CD14-positive monocyte (primary cell): ENCODE data around the gene ANTXR2. TPM values are rescaled to one million over a fixed set of nuclear protein-coding genes. Genes with fewer than 3 reads are reported as not detected.
"Not testable (repeated sequence)": the region's sequence is repeated elsewhere in the genome, so short reads cannot be mapped to it uniquely, and the experiment has no call there.

ENCODE experiments used
- DNase-seq, 3 donors: peaks; one replicate each; pipeline ENCODE4 v3.0.0-alpha.2; 2011 to 2022
- H2AFZ ChIP-seq: 2 replicates; pipeline ENCODE4 v1.6.0; 2012; ENCODE audit warnings: mild to moderate bottlenecking, low read depth, low read length, inconsistent platforms; ENCODE audit not compliant: insufficient read depth, poor library complexity, severe bottlenecking
- H3K27ac ChIP-seq, 2 donors: 1 replicate in 1 of 2; 2 replicates in 1 of 2; pipeline ENCODE4 v1.5.1; 2012 to 2013; ENCODE audit warnings: low read length in 2 of 2, control low read depth in 1 of 2, inconsistent platforms in 1 of 2, low read depth in 1 of 2, mild to moderate bottlenecking in 1 of 2
- H3K27me3 ChIP-seq, 2 donors: one replicate each; pipeline versions ENCODE4 v1.6.0 to v1.6.1; 2011 to 2013; ENCODE audit warnings: low read length in 2 of 2; ENCODE audit not compliant: control insufficient read depth in 2 of 2, insufficient read depth in 2 of 2
- H3K36me3 ChIP-seq, 2 donors: replicated peaks in 1 of 2; 1 replicate in 1 of 2; 2 replicates in 1 of 2; pipeline versions ENCODE4 v1.5.1 to v1.6.1; 2012 to 2013; ENCODE audit warnings: low read length in 2 of 2, control low read depth in 1 of 2, inconsistent platforms in 1 of 2, mild to moderate bottlenecking in 1 of 2; ENCODE audit not compliant: insufficient read depth in 2 of 2, control insufficient read depth in 1 of 2
- H3K4me1 ChIP-seq, 2 donors: 1 replicate in 1 of 2; 2 replicates in 1 of 2; pipeline versions ENCODE4 v1.5.1 to v1.6.1; 2012 to 2013; ENCODE audit warnings: low read length in 2 of 2, control low read depth in 1 of 2, inconsistent platforms in 1 of 2, mild to moderate bottlenecking in 1 of 2, moderate library complexity in 1 of 2; ENCODE audit not compliant: insufficient read depth in 2 of 2, control insufficient read depth in 1 of 2
- H3K4me2 ChIP-seq: replicated peaks from 2 replicates; pipeline ENCODE3; 2012; ENCODE audit warnings: low read length, moderate library complexity, mild to moderate bottlenecking; ENCODE audit not compliant: poor library complexity, severe bottlenecking; ENCODE audit errors: extremely low read depth
- H3K4me3 ChIP-seq, 3 experiments: fragments of 200-600 bp in 1 of 3; sonication (generic) in 1 of 3; replicated peaks in 1 of 3; 1 replicate in 2 of 3; 2 replicates in 1 of 3; pipeline ENCODE4 v1.5.1; 2011 to 2013; ENCODE audit warnings: low read length in 3 of 3, mild to moderate bottlenecking in 3 of 3, control low read depth in 2 of 3, low read depth in 2 of 3, inconsistent platforms in 1 of 3, moderate library complexity in 1 of 3
- H3K79me2 ChIP-seq: 2 replicates; pipeline ENCODE4 v1.6.0; 2012; ENCODE audit warnings: mild to moderate bottlenecking, control low read depth, inconsistent platforms, low read length, moderate library complexity; ENCODE audit not compliant: insufficient read depth
- H3K9ac ChIP-seq: 2 replicates; pipeline ENCODE4 v1.6.0; 2017; ENCODE audit warnings: low read length, mild to moderate bottlenecking; ENCODE audit not compliant: insufficient read depth, poor library complexity, severe bottlenecking
- H3K9me3 ChIP-seq, 2 donors: replicated peaks in 1 of 2; 1 replicate in 1 of 2; 2 replicates in 1 of 2; pipeline versions ENCODE4 v1.5.1 to v1.6.1; 2012 to 2013; ENCODE audit warnings: low read length in 2 of 2, control low read depth in 1 of 2; ENCODE audit not compliant: control insufficient read depth in 1 of 2, insufficient read depth in 1 of 2
- H4K20me1 ChIP-seq: 2 replicates; pipeline ENCODE4 v1.6.0; 2012; ENCODE audit warnings: mild to moderate bottlenecking, low read length, control low read depth, moderate library complexity; ENCODE audit not compliant: insufficient read depth
- H3K27ac Mint-ChIP-seq, 7 donors: one replicate each; pipeline ENCODE4 v1.8.0; 2020; ENCODE audit warnings: mild to moderate bottlenecking in 7 of 7, mixed read lengths in 7 of 7, moderate library complexity in 6 of 7, inconsistent platforms in 2 of 7
- H3K27me3 Mint-ChIP-seq, 3 donors: one replicate each; pipeline ENCODE4 v1.8.0; 2021 to 2022; ENCODE audit warnings: low read depth in 3 of 3, mild to moderate bottlenecking in 3 of 3, mixed read lengths in 3 of 3, moderate library complexity in 3 of 3, inconsistent platforms in 1 of 3
- H3K36me3 Mint-ChIP-seq, 2 donors: one replicate each; pipeline ENCODE4 v1.8.0; 2020; ENCODE audit warnings: mixed read lengths in 2 of 2, inconsistent platforms in 1 of 2, mild to moderate bottlenecking in 1 of 2
- H3K4me1 Mint-ChIP-seq: one replicate; pipeline ENCODE4 v1.8.0; 2020; ENCODE audit warnings: mild to moderate bottlenecking, mixed read lengths
- H3K4me3 Mint-ChIP-seq, 2 donors: one replicate each; pipeline ENCODE4 v1.8.0; 2020; ENCODE audit warnings: mild to moderate bottlenecking in 2 of 2, mixed read lengths in 2 of 2, moderate library complexity in 1 of 2
- H3K9me3 Mint-ChIP-seq, 7 donors: one replicate each; pipeline ENCODE4 v1.8.0; 2020 to 2022; ENCODE audit warnings: mixed read lengths in 7 of 7, mild to moderate bottlenecking in 6 of 7, moderate library complexity in 6 of 7, inconsistent platforms in 2 of 7
- CTCF ChIP-seq: fragments of 200-600 bp; IDR thresholded peaks from one replicate; pipeline ENCODE4 v1.8.0; 2022; ENCODE audit warnings: antibody characterized with exemption, mild to moderate bottlenecking
- WGBS: methylation state at CpG from one replicate; pipeline ENCODE4 v1.1.5; 2013; ENCODE audit warnings: missing lambda C conversion rate; ENCODE audit not compliant: insufficient coverage; 5-methylcytosine and 5-hydroxymethylcytosine counted together
- intact Hi-C, 2 donors: fragments of 100-400 bp; cut with micrococcal nuclease; formaldehyde crosslinking; loops; one replicate each; pipeline versions ENCODE4 v1.15.0 to v1.15.1; 2023
- polyA plus RNA-seq, 3 donors: library from polyadenylated mRNA; depleted of rRNA in 1 of 3; unstranded in 2 of 3; stranded (reverse) in 1 of 3; fragments of 300-500 nt in 2 of 3; fragments of >200 nt in 1 of 3; fragmentation: Illumina TruSeq in 2 of 3; gene quantifications; 1 replicate in 2 of 3; 2 replicates in 1 of 3; pipeline ENCODE4 v1.2.3, GENCODE V29; 2012 to 2021

Gene ANTXR2
- polyA plus RNA-seq, 3 donors, result 15.4 to 69.6 (median 59.2) TPM

DNA sequence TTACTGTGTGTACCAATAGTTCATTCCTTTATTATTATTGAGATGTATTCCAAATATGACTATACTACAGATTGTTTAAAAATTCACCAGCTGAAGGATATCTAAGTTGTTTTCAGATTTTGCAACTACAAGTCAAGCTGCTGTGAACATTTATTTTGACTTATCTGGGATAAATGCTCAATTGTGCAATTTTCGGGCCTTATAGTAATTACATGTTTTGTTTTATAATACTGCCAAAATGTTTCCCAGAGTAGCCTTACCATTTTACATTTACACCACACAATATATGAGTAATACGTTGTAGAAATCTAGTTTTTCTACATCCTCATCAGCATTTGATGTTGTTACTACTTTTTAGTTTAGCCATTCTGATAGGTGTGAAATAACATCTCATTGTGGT, 179.6 kb downstream of the ANTXR2 start:
- H2AFZ ChIP-seq, result no peak overlapping the region
- WGBS, result no CpG with 5 or more reads among the region's 2 CpGs
- H3K4me1 Mint-ChIP-seq, result no peaks in the 10 kb centered on the region
- H3K27me3 ChIP-seq, result no peaks in the 10 kb centered on the region
- H3K27ac Mint-ChIP-seq, result no peak overlapping the region
- no peak overlapping the region for H3K4me3 Mint-ChIP-seq
- intact Hi-C loops, result no loop called here
- no peaks in the 10 kb centered on the region for H4K20me1 ChIP-seq
- H3K9me3 Mint-ChIP-seq, result peaks cover 0 to 5% (median 1%) of the 10 kb centered on the region in 7 donors
- H3K27ac ChIP-seq, result no peak overlapping the region
- H3K4me3 ChIP-seq, result no peak overlapping the region
- TF ChIP-seq CTCF, result no peak
- H3K9ac ChIP-seq, result no peak overlapping the region
- H3K9me3 ChIP-seq, result no peaks in the 10 kb centered on the region
- no peaks in the 10 kb centered on the region for H3K36me3 ChIP-seq
- no peaks in the 10 kb centered on the region for H3K4me1 ChIP-seq
- H3K4me2 ChIP-seq, result no peak overlapping the region
- no peaks in the 10 kb centered on the region for H3K36me3 Mint-ChIP-seq
- peaks cover 0 to 3% (median 0%) of the 10 kb centered on the region in 3 donors for H3K27me3 Mint-ChIP-seq
- no peaks in the 10 kb centered on the region for H3K79me2 ChIP-seq
- no peak for DNase-seq

DNA sequence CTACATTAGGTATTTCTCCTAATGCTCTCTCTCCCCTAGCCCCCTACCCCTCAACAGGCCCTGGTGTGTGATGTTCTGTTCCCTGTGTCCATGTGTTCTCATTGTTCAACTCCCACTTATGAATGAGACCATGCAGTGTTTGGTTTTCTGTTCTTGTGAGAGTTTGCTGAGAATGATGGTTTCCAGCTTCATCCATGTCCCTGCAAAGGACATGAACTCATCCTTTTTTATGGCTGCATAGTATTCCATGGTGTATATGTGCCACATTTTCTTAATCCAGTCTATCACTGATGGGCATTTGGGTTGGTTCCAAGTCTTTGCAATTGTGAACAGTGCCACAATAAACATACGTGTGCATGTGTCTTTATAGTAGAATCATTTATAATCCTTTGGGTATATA, 184.0 kb downstream of the ANTXR2 start:
- H2AFZ ChIP-seq, H3K9me3 ChIP-seq, H3K36me3 ChIP-seq, H3K27me3 Mint-ChIP-seq, H3K79me2 ChIP-seq, H3K36me3 Mint-ChIP-seq, intact Hi-C loops, H3K4me3 Mint-ChIP-seq, H3K9me3 Mint-ChIP-seq, H3K9ac ChIP-seq, H3K27me3 ChIP-seq, DNase-seq, H3K4me1 Mint-ChIP-seq, H4K20me1 ChIP-seq, H3K4me1 ChIP-seq, H3K4me2 ChIP-seq, H3K27ac ChIP-seq, H3K4me3 ChIP-seq, H3K27ac Mint-ChIP-seq: not testable (repeated sequence)
- no CpG with 5 or more reads among the region's 1 CpG for WGBS
